Liver (tissue), 9 donors: ENCODE measurements around the gene ZNF746. TPM values are rescaled to one million over a fixed set of nuclear protein-coding genes. Genes with fewer than 3 reads are reported as not detected.
"Not testable (repeated sequence)": the region's sequence is repeated elsewhere in the genome, so short reads cannot be mapped to it uniquely, and the experiment has no call there.

Source experiments
- DNase-seq: peaks from one replicate; pipeline ENCODE4 v3.0.0-alpha.2; 2017; ENCODE audit warnings: low spot score
- H3K27ac ChIP-seq, 2 donors: one replicate each; pipeline ENCODE4 v1.7.0; 2013; ENCODE audit warnings: inconsistent platforms in 2 of 2, low read length in 2 of 2, control low read depth in 1 of 2, low read depth in 1 of 2, mild to moderate bottlenecking in 1 of 2
- H3K27me3 ChIP-seq, 4 donors: one replicate each; pipeline versions ENCODE4 v1.6.1 to v1.7.0; 2013; ENCODE audit warnings: low read length in 3 of 4, inconsistent platforms in 1 of 4, mild to moderate bottlenecking in 1 of 4, moderate library complexity in 1 of 4; ENCODE audit not compliant: control insufficient read depth in 4 of 4, insufficient read depth in 4 of 4
- H3K36me3 ChIP-seq, 4 donors: one replicate each; pipeline versions ENCODE4 v1.6.1 to v1.7.0; 2013; ENCODE audit warnings: low read length in 3 of 4, mild to moderate bottlenecking in 3 of 4, low read depth in 1 of 4, moderate library complexity in 1 of 4; ENCODE audit not compliant: control insufficient read depth in 4 of 4, insufficient read depth in 3 of 4
- H3K4me1 ChIP-seq, 4 donors: one replicate each; pipeline versions ENCODE4 v1.6.1 to v1.7.0; 2013; ENCODE audit warnings: low read length in 3 of 4, mild to moderate bottlenecking in 3 of 4, moderate library complexity in 1 of 4; ENCODE audit not compliant: control insufficient read depth in 4 of 4, insufficient read depth in 4 of 4
- H3K4me3 ChIP-seq, 3 donors: one replicate each; pipeline versions ENCODE4 v1.6.1 to v1.7.0; 2013; ENCODE audit warnings: low read length in 3 of 3, control low read depth in 1 of 3, low read depth in 1 of 3, mild to moderate bottlenecking in 1 of 3
- H3K9ac ChIP-seq, 2 donors: one replicate each; pipeline ENCODE4 v1.7.0; 2013; ENCODE audit warnings: low read length in 2 of 2, mild to moderate bottlenecking in 2 of 2, moderate library complexity in 2 of 2, control low read depth in 1 of 2, low read depth in 1 of 2
- H3K9me3 ChIP-seq, 4 donors: one replicate each; pipeline versions ENCODE4 v1.6.1 to v1.7.0; 2013; ENCODE audit warnings: low read length in 3 of 4; ENCODE audit not compliant: control insufficient read depth in 4 of 4
- EGR1 ChIP-seq, 2 donors: IDR thresholded peaks; 2 replicates each; pipeline ENCODE4 v1.6.1; 2016 to 2018; ENCODE audit warnings: antibody characterized with exemption in 2 of 2, low read depth in 2 of 2
- FOXA1 ChIP-seq: IDR thresholded peaks from 2 replicates; pipeline ENCODE4 v1.6.1; 2016; ENCODE audit warnings: antibody characterized with exemption
- GABPA ChIP-seq, 2 donors: IDR thresholded peaks in 1 of 2; conservative IDR thresholded peaks in 1 of 2; 2 replicates each; pipeline ENCODE4 v1.6.1; 2016; ENCODE audit warnings: antibody characterized with exemption in 2 of 2, mild to moderate bottlenecking in 1 of 2, moderate library complexity in 1 of 2
- HNF4A ChIP-seq, 2 donors: conservative IDR thresholded peaks; 2 replicates each; pipeline ENCODE4 v1.6.1; 2016; ENCODE audit warnings: antibody characterized with exemption in 2 of 2, mild to moderate bottlenecking in 2 of 2
- JUND ChIP-seq, 2 donors: IDR thresholded peaks; 2 replicates each; pipeline ENCODE4 v1.6.1; 2016; ENCODE audit warnings: antibody characterized with exemption in 2 of 2
- NR2F2 ChIP-seq: IDR thresholded peaks from 2 replicates; pipeline ENCODE4 v1.6.1; 2016; ENCODE audit warnings: antibody characterized with exemption
- RAD21 ChIP-seq, 2 donors: IDR thresholded peaks; 2 replicates each; pipeline ENCODE4 v1.6.1; 2016; ENCODE audit warnings: antibody characterized with exemption in 2 of 2, mild to moderate bottlenecking in 2 of 2
- RXRA ChIP-seq, 2 donors: IDR thresholded peaks; 2 replicates each; pipeline ENCODE4 v1.6.1; 2017 to 2018; ENCODE audit warnings: antibody characterized with exemption in 2 of 2, mild to moderate bottlenecking in 1 of 2
- SP1 ChIP-seq: IDR thresholded peaks from 2 replicates; pipeline ENCODE4 v1.6.1; 2018; ENCODE audit warnings: antibody characterized with exemption, mild to moderate bottlenecking
- WGBS: extraction: QIAGEN DNeasy Blood & Tissue Kit; methylation state at CpG from one replicate; pipeline ENCODE4 v1.1.7; 2013; 5-methylcytosine and 5-hydroxymethylcytosine counted together
- polyA plus RNA-seq, 2 donors: library from polyadenylated mRNA; stranded (reverse) in 1 of 2; unstranded in 1 of 2; fragments of 200-250 nt in 1 of 2; fragments of >200 nt in 1 of 2; fragmentation: Nextera tagmentation in 1 of 2; extraction: Ambion mirVana in 1 of 2; gene quantifications; one replicate each; pipeline versions ENCODE4 v1.2.1 to v1.2.3, GENCODE V29; 2013 to 2015
- total RNA-seq, 2 donors: library from RNA; depleted of rRNA; stranded (reverse); fragments of >200 nt; gene quantifications; one replicate each; pipeline ENCODE4 v1.2.3, GENCODE V29; 2014
- TF ChIP-seq, protein P1 (sequence below): IDR thresholded peaks from 2 replicates; pipeline ENCODE4 v1.6.1; 2016; ENCODE audit warnings: antibody characterized with exemption, mild to moderate bottlenecking
- TF ChIP-seq, protein P2 (sequence below): fragments of 150-350 bp; IDR thresholded peaks from 2 replicates; pipeline ENCODE4 v1.5.1; 2017; ENCODE audit warnings: improper control_type of control experiment, low read depth, low read length; ENCODE audit not compliant: missing input control
- TF ChIP-seq, protein P3 (sequence below): IDR thresholded peaks from 2 replicates; pipeline ENCODE4 v1.6.1; 2016; ENCODE audit warnings: antibody characterized with exemption
- TF ChIP-seq, protein P4 (sequence below): IDR thresholded peaks from 2 replicates; pipeline ENCODE4 v1.6.1; 2016; ENCODE audit warnings: antibody characterized with exemption
- donor health status: healthy.
- donor health status: healthy.
- donor health status: healthy.
- donor health status: healthy.
- donor health status: healthy.

The ZNF746 gene
- total and polyA plus RNA-seq, 4 donors = 3.8 to 13.5 (median 9.2) TPM

DNA sequence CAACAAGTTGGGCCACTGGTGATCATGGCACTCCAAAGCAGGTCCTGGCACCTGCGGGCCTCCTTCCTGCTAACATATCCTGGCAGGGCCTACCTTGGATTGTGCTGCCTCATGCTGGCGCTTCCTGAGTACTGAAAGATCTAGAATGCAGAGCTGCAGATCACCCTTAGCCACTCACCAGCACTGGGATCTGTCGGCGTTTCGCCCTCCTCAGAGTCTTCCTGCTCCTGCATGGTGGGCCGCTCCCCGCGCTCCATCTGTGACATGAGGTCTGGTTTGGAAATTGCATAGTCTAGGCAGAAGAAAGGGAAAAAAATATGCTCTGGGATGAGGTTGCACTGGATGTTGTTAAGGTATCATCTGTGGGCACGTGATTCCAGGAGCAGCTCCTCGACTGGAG lies 46.8 kb downstream of the ZNF746 start (continued):
- TF ChIP-seq, protein P1, sequence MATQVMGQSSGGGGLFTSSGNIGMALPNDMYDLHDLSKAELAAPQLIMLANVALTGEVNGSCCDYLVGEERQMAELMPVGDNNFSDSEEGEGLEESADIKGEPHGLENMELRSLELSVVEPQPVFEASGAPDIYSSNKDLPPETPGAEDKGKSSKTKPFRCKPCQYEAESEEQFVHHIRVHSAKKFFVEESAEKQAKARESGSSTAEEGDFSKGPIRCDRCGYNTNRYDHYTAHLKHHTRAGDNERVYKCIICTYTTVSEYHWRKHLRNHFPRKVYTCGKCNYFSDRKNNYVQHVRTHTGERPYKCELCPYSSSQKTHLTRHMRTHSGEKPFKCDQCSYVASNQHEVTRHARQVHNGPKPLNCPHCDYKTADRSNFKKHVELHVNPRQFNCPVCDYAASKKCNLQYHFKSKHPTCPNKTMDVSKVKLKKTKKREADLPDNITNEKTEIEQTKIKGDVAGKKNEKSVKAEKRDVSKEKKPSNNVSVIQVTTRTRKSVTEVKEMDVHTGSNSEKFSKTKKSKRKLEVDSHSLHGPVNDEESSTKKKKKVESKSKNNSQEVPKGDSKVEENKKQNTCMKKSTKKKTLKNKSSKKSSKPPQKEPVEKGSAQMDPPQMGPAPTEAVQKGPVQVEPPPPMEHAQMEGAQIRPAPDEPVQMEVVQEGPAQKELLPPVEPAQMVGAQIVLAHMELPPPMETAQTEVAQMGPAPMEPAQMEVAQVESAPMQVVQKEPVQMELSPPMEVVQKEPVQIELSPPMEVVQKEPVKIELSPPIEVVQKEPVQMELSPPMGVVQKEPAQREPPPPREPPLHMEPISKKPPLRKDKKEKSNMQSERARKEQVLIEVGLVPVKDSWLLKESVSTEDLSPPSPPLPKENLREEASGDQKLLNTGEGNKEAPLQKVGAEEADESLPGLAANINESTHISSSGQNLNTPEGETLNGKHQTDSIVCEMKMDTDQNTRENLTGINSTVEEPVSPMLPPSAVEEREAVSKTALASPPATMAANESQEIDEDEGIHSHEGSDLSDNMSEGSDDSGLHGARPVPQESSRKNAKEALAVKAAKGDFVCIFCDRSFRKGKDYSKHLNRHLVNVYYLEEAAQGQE = no peak

DNA sequence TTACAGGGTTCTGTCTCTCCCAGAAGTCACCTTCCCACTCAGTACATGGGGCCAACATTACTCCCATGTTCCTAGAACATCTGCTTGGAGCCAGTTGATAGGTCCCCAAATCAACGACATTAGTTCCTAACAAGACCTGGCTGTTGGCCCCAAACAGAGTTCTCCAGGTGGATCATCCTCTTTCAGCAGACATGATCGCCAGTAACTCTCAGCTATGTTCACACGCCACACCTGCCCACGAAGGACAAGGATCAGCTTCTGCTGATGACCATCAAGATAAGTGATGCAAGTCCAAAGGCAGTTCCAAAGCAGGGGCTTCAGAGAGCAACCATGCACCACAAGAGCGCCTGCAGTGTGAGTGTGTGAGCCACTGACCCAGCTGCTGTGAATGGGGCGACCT lies 47.7 kb downstream of the ZNF746 start:
- no peak for TF ChIP-seq GABPA (IDR thresholded peaks at IDR 0.05 in 1 of 2, conservative IDR thresholded peaks at IDR 0.05 in 1 of 2)
- no peak for TF ChIP-seq RXRA (IDR thresholded peaks at IDR 0.05)
- TF ChIP-seq, protein P2, sequence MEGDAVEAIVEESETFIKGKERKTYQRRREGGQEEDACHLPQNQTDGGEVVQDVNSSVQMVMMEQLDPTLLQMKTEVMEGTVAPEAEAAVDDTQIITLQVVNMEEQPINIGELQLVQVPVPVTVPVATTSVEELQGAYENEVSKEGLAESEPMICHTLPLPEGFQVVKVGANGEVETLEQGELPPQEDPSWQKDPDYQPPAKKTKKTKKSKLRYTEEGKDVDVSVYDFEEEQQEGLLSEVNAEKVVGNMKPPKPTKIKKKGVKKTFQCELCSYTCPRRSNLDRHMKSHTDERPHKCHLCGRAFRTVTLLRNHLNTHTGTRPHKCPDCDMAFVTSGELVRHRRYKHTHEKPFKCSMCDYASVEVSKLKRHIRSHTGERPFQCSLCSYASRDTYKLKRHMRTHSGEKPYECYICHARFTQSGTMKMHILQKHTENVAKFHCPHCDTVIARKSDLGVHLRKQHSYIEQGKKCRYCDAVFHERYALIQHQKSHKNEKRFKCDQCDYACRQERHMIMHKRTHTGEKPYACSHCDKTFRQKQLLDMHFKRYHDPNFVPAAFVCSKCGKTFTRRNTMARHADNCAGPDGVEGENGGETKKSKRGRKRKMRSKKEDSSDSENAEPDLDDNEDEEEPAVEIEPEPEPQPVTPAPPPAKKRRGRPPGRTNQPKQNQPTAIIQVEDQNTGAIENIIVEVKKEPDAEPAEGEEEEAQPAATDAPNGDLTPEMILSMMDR = no peak
- TF ChIP-seq HNF4A (conservative IDR thresholded peaks at IDR 0.05) = no peak
- Histone ChIP-seq H3K9ac (no peak overlapping the region), H3K4me3 (no peak overlapping the region), H3K27ac (no peak overlapping the region), H3K27me3 (no peaks in the 10 kb centered on the region), H3K4me1 (no peaks in the 10 kb centered on the region), H3K9me3 (no peaks in the 10 kb centered on the region), H3K36me3 (peaks cover 25 to 65% (median 53%) of the 10 kb centered on the region in 4 donors)
- DNase-seq = no peak
- 95% methylated on average over 6 of the region's 6 CpGs for WGBS

DNA sequence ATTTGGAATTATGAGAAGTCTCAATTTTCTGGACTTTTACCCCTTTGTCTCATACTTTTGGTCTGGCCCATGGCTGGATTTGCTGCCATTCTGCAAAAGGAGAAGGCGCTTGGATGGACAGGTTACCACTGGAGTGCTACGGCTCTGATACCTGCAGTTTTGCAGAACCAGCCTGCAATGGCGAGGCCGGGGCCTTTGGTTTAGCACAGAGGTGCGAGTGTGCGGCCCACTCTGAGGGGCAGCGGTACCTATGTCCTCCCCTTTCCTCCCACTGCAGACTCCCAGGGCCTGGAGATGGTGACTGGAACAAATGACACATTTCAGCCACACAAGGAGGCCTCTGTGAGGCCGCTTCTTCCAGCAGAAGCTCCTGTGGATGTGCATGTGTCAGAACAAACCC lies 48.6 kb downstream of the ZNF746 start:
- Histone ChIP-seq H3K9ac (no peak overlapping the region), H3K27ac (no peak overlapping the region), H3K4me1 (no peaks in the 10 kb centered on the region), H3K9me3 (no peaks in the 10 kb centered on the region), H3K36me3 (peaks cover 21 to 56% (median 46%) of the 10 kb centered on the region in 4 donors), H3K4me3 (no peak overlapping the region), H3K27me3 (no peaks in the 10 kb centered on the region)
- TF ChIP-seq, protein P3, sequence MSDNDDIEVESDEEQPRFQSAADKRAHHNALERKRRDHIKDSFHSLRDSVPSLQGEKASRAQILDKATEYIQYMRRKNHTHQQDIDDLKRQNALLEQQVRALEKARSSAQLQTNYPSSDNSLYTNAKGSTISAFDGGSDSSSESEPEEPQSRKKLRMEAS = no peak
- TF ChIP-seq, protein P4, sequence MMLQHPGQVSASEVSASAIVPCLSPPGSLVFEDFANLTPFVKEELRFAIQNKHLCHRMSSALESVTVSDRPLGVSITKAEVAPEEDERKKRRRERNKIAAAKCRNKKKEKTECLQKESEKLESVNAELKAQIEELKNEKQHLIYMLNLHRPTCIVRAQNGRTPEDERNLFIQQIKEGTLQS = no peak
- TF ChIP-seq FOXA1 (no peak), NR2F2 (no peak), HNF4A (conservative IDR thresholded peaks at IDR 0.05) (no peak), RAD21 (IDR thresholded peaks at IDR 0.05) (no peak), EGR1 (IDR thresholded peaks at IDR 0.05; ENCODE audit: low read depth in 2 of 2) (no peak), RXRA (IDR thresholded peaks at IDR 0.05) (no peak), JUND (IDR thresholded peaks at IDR 0.05) (no peak), SP1 (no peak)
- TF ChIP-seq, protein P2 = no peak
- TF ChIP-seq, protein P1 = no peak
- DNase-seq = no peak
- 92% methylated on average over 8 of the region's 8 CpGs for WGBS

DNA sequence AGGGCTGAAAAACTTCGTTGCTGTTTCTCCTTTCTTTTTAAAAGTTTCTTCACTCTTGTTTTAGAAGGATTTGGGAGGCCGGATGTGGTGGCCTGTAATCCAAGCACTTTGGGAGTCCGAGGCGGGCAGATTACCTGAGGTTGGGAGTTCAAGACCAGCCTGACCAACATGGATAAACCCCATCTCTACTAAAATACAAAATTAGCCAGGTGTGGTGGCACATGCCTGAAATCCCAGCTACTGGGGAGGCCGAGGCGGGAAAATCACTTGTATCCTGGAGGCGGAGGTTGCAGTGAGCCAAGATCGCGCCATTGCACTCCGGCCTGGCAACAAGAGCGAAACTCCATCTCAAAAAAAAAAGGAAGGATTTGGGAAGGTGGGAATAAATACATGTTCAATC lies 51.6 kb downstream of the ZNF746 start:
- WGBS = 96% methylated on average over 11 of the region's 11 CpGs
- not testable (repeated sequence) for H3K4me1 ChIP-seq, H3K27ac ChIP-seq, H3K9ac ChIP-seq, H3K27me3 ChIP-seq, H3K9me3 ChIP-seq, H3K4me3 ChIP-seq, DNase-seq
- peaks cover 19 to 43% (median 39%) of the 10 kb centered on the region in 4 donors for H3K36me3 ChIP-seq
